DOHH2 (cell line): Measurements from ENCODE around the gene EXOSC6.
"Not testable (repeated sequence)": the region's sequence is repeated elsewhere in the genome, so short reads cannot be mapped to it uniquely, and the experiment has no call there.

Experiments used
- CTCF ChIP-seq: fragments of 200-600 bp; sonication (generic); IDR thresholded peaks from one replicate; pipeline ENCODE4 v1.5.1; 2014; ENCODE audit warnings: antibody characterized with exemption, mild to moderate bottlenecking, low read depth, low read length; ENCODE audit not compliant: poor library complexity, severe bottlenecking
- EZH2phosphoT487 ChIP-seq: fragments of 200-600 bp; sonication (generic); IDR thresholded peaks from 2 replicates; pipeline ENCODE4 v1.6.1; 2017; ENCODE audit warnings: borderline replicate concordance, mild to moderate bottlenecking, antibody characterized with exemption, low read length, moderate library complexity, mixed read lengths

GRCh38 chr16:70222574-70222973 is 29.2 kb downstream of the EXOSC6 start:
- not testable (repeated sequence) for TF ChIP-seq CTCF, EZH2phosphoT487
